ENCODE measurements around the gene KPNA6. TPM values are rescaled to one million over a fixed set of nuclear protein-coding genes. Genes with fewer than 3 reads are reported as not detected.
A peak's percentile ranks its signal among the peaks of the same experiment; 100 is the strongest.

The KPNA6 gene
- total RNA-seq, 1 donor from 2014 or later, result 17.7 TPM

DNA sequence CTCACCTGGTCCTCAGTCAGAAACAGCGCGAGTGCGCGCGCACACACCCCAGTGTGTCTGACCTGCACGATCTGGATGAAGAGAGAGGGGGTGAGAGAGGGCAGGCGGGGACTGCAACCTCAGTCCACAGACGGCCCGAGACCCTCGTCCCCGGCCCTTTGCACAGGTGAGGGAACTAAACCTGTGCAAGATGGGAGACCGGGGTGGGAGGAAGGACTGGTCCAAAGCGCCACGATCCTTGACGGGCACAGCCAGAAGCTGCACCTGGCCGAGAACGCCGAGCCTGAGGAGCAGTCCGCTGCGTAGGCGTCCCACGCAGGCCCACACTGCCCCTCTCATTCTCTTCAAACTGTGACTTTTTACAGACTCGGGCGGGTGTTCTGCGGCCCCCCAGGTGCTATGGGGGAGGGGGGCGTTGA, 97.1 kb downstream of the KPNA6 start:
- peak overlapping the region; percentile 56 for H3K27ac ChIP-seq (ENCODE audit: low read depth, low read length)
- H3K4me3 ChIP-seq (ENCODE audit: low read length in 3 of 3), result peak overlapping the region; percentile 85 to 93 (median 86)
- H3K9me3 ChIP-seq (ENCODE audit: control insufficient read depth in 3 of 3, low read length in 3 of 3), result no peaks in the 10 kb centered on the region
- H3K4me1 ChIP-seq (ENCODE audit: control insufficient read depth in 3 of 3, insufficient read depth in 3 of 3, low read length in 3 of 3), result peaks cover 46 to 51% (median 49%) of the 10 kb centered on the region in 3 donors
- peaks cover 0 to 24% (median 12%) of the 10 kb centered on the region in 3 donors for H3K36me3 ChIP-seq (ENCODE audit: control insufficient read depth in 3 of 3, insufficient read depth in 3 of 3, low read length in 3 of 3)
- H3K9ac ChIP-seq (ENCODE audit: low read depth in 1 of 3, low read length in 3 of 3), result peak overlapping the region in 2 of 3 donors; percentile 83 to 94
- no peaks in the 10 kb centered on the region for H3K27me3 ChIP-seq (ENCODE audit: control insufficient read depth in 3 of 3, insufficient read depth in 3 of 3, low read length in 3 of 3)

DNA sequence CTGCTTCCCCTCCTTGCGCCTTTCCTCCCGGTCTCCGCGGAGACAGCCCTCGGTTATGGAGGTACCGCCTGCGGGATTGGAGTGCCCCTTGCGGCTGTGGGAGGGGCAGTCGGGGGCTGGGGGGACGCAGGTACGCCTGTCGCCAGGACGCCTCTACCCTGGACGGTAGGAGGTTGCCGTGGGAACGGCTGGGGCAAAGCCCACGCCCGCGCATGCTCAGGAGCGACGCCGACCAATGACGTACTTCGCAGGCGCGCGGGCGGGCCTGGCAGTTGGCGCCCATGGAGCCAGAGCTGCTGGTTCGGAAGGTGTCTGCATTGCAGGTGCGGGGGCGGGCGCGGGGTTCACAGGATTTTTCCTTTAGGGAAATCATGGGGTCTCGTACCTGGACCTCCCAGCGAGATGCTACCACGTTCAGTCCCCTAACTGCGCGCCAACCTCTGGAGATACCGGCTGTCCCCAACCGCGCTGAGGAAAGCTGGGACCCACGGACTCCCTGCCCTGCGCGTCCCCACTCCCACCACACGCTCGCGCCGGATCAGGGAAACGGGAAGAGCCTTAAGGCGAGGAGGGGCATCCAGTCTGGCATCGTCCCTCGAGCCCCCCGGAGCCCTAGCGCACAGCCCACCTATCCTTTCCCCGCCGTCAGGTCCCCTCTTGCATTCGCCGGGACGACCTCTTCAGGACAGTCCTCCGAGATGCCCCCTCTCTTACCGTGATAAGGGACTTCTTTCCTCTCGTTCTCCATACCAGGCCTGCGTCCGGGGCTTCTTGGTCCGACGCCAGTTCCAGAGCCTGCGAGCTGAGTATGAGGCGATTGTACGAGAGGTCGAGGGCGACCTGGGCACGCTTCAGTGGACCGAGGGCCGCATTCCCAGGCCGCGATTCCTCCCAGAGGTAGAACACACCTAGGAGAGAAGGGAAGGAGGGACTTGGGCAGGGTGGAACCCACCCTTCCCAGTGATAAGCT, 97.8 kb downstream of the KPNA6 start, which contains the start of gene IQCC:
Gene IQCC (plus strand): TSS at position 271 of the 970 bp plus-strand sequence. CDS start 11 bp downstream, at position 282.
- Histone ChIP-seq H3K9ac (ENCODE audit: low read depth in 1 of 3, low read length in 3 of 3) (peak within 1 kb of the TSS; percentile 83 to 94 (median 88)), H3K27ac (ENCODE audit: low read depth, low read length) (peak within 1 kb of the TSS; percentile 56), H3K27me3 (ENCODE audit: control insufficient read depth in 3 of 3, insufficient read depth in 3 of 3, low read length in 3 of 3) (no peaks in the 10 kb centered on the region), H3K36me3 (ENCODE audit: control insufficient read depth in 3 of 3, insufficient read depth in 3 of 3, low read length in 3 of 3) (peaks cover 0 to 24% (median 12%) of the 10 kb centered on the region in 3 donors), H3K4me1 (ENCODE audit: control insufficient read depth in 3 of 3, insufficient read depth in 3 of 3, low read length in 3 of 3) (peaks cover 41 to 46% (median 44%) of the 10 kb centered on the region in 3 donors), H3K4me3 (ENCODE audit: low read length in 3 of 3) (peak within 1 kb of the TSS; percentile 85 to 93 (median 86)), H3K9me3 (ENCODE audit: control insufficient read depth in 3 of 3, low read length in 3 of 3) (no peaks in the 10 kb centered on the region)

DNA sequence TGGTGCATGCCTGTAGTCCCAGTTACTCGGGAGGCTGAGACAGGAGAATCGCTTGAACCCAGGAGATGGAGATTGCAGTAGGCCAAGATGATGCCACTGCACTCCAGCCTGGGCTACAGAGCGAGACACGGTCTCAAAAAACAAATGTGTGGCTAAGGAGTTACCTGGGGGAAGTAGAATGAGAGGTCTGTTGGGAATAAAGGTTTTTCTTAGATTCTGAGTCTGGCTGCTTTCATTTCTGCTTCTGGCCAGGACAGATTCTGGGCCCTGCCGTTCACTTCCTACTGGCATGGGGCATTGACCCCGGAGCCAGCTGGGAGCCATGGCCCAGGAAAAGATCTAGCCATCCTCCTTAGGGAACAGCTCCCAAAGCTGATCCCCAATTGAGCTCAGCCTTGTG, 100.6 kb downstream of the KPNA6 start:
- H3K9ac ChIP-seq (ENCODE audit: low read depth in 1 of 3, low read length in 3 of 3), result no peak overlapping the region
- peaks cover 0 to 18% (median 12%) of the 10 kb centered on the region in 3 donors for H3K36me3 ChIP-seq (ENCODE audit: control insufficient read depth in 3 of 3, insufficient read depth in 3 of 3, low read length in 3 of 3)
- no peaks in the 10 kb centered on the region for H3K27me3 ChIP-seq (ENCODE audit: control insufficient read depth in 3 of 3, insufficient read depth in 3 of 3, low read length in 3 of 3)
- H3K4me3 ChIP-seq (ENCODE audit: low read length in 3 of 3), result no peak overlapping the region
- peaks cover 25 to 30% (median 29%) of the 10 kb centered on the region in 3 donors for H3K4me1 ChIP-seq (ENCODE audit: control insufficient read depth in 3 of 3, insufficient read depth in 3 of 3, low read length in 3 of 3)
- H3K9me3 ChIP-seq (ENCODE audit: control insufficient read depth in 3 of 3, low read length in 3 of 3), result no peaks in the 10 kb centered on the region
- peak overlapping the region; percentile 12 for H3K27ac ChIP-seq (ENCODE audit: low read depth, low read length)

DNA sequence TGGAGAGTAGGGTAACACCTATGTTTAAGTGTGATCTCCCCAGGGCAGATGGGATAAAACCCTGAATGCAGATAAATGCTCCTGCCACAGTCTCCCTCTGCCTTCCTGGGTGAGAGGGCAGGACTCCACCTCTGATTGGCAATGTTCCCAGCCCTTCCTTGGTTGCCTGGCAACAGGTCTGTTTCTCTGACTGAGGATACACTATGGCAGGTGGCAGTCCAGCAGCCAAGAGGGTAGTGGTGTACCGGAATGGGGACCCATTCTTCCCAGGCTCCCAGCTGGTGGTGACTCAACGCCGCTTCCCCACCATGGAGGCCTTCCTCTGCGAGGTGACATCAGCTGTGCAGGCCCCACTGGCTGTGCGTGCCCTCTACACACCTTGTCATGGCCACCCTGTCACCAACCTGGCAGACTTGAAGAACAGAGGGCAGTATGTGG, 101.1 kb downstream of the KPNA6 start, which contains the start of gene DCDC2B:
Gene DCDC2B (plus strand): TSS at position 199 of the 438 bp plus-strand sequence. CDS start 5 bp downstream, at position 204.
- no peaks in the 10 kb centered on the region for H3K27me3 ChIP-seq (ENCODE audit: control insufficient read depth in 3 of 3, insufficient read depth in 3 of 3, low read length in 3 of 3)
- peak within 1 kb of the TSS; percentile 12 for H3K27ac ChIP-seq (ENCODE audit: low read depth, low read length)
- H3K4me3 ChIP-seq (ENCODE audit: low read length in 3 of 3), result no peak within 1 kb of the TSS
- H3K36me3 ChIP-seq (ENCODE audit: control insufficient read depth in 3 of 3, insufficient read depth in 3 of 3, low read length in 3 of 3), result peaks cover 0 to 14% (median 8%) of the 10 kb centered on the region in 3 donors
- H3K9ac ChIP-seq (ENCODE audit: low read depth in 1 of 3, low read length in 3 of 3), result peak within 1 kb of the TSS in 1 of 3 donors; percentile 16
- peaks cover 25 to 30% (median 29%) of the 10 kb centered on the region in 3 donors for H3K4me1 ChIP-seq (ENCODE audit: control insufficient read depth in 3 of 3, insufficient read depth in 3 of 3, low read length in 3 of 3)
- H3K9me3 ChIP-seq (ENCODE audit: control insufficient read depth in 3 of 3, low read length in 3 of 3), result no peaks in the 10 kb centered on the region

GRCh38 chr1:32215629-32216480, 108.0 kb downstream of the KPNA6 start:
- Histone ChIP-seq H3K9me3 (ENCODE audit: control insufficient read depth in 3 of 3, low read length in 3 of 3) (no peaks in the 10 kb centered on the region), H3K36me3 (ENCODE audit: control insufficient read depth in 3 of 3, insufficient read depth in 3 of 3, low read length in 3 of 3) (peaks cover 29 to 35% (median 32%) of the 10 kb centered on the region in 3 donors)

GRCh38 chr1:32216566-32216965, 108.7 kb downstream of the KPNA6 start:
- Histone ChIP-seq H3K9me3 (ENCODE audit: control insufficient read depth in 3 of 3, low read length in 3 of 3) (no peaks in the 10 kb centered on the region), H3K27ac (ENCODE audit: low read depth, low read length) (no peak overlapping the region), H3K4me3 (ENCODE audit: low read length in 3 of 3) (no peak overlapping the region), H3K9ac (ENCODE audit: low read depth in 1 of 3, low read length in 3 of 3) (peak overlapping the region in 1 of 3 donors; percentile 40), H3K27me3 (ENCODE audit: control insufficient read depth in 3 of 3, insufficient read depth in 3 of 3, low read length in 3 of 3) (no peaks in the 10 kb centered on the region), H3K4me1 (ENCODE audit: control insufficient read depth in 3 of 3, insufficient read depth in 3 of 3, low read length in 3 of 3) (peaks cover 10 to 15% (median 15%) of the 10 kb centered on the region in 3 donors), H3K36me3 (ENCODE audit: control insufficient read depth in 3 of 3, insufficient read depth in 3 of 3, low read length in 3 of 3) (peaks cover 29 to 35% (median 32%) of the 10 kb centered on the region in 3 donors)

More at GRCh38 chr1:32215629-32216480, 108.0 kb downstream of the KPNA6 start:
- Histone ChIP-seq H3K9ac (ENCODE audit: low read depth in 1 of 3, low read length in 3 of 3) (peak overlapping the region in 1 of 3 donors; percentile 40), H3K27me3 (ENCODE audit: control insufficient read depth in 3 of 3, insufficient read depth in 3 of 3, low read length in 3 of 3) (no peaks in the 10 kb centered on the region), H3K4me1 (ENCODE audit: control insufficient read depth in 3 of 3, insufficient read depth in 3 of 3, low read length in 3 of 3) (peaks cover 3 to 8% (median 7%) of the 10 kb centered on the region in 3 donors), H3K4me3 (ENCODE audit: low read length in 3 of 3) (no peak overlapping the region), H3K27ac (ENCODE audit: low read depth, low read length) (no peak overlapping the region)

GRCh38 chr1:32219022-32219421, 111.2 kb downstream of the KPNA6 start:
- no peak overlapping the region for H3K27ac ChIP-seq (ENCODE audit: low read depth, low read length)
- H3K36me3 ChIP-seq (ENCODE audit: control insufficient read depth in 3 of 3, insufficient read depth in 3 of 3, low read length in 3 of 3), result peaks cover 34 to 39% (median 37%) of the 10 kb centered on the region in 3 donors
- peaks cover 24 to 31% (median 28%) of the 10 kb centered on the region in 3 donors for H3K4me1 ChIP-seq (ENCODE audit: control insufficient read depth in 3 of 3, insufficient read depth in 3 of 3, low read length in 3 of 3)
- no peaks in the 10 kb centered on the region for H3K9me3 ChIP-seq (ENCODE audit: control insufficient read depth in 3 of 3, low read length in 3 of 3)
- no peaks in the 10 kb centered on the region for H3K27me3 ChIP-seq (ENCODE audit: control insufficient read depth in 3 of 3, insufficient read depth in 3 of 3, low read length in 3 of 3)
- no peak overlapping the region for H3K9ac ChIP-seq (ENCODE audit: low read depth in 1 of 3, low read length in 3 of 3)
- no peak overlapping the region for H3K4me3 ChIP-seq (ENCODE audit: low read length in 3 of 3)

GRCh38 chr1:32220746-32221580, 113.1 kb downstream of the KPNA6 start:
- Histone ChIP-seq H3K9ac (ENCODE audit: low read depth in 1 of 3, low read length in 3 of 3) (peak overlapping the region; percentile 96 to 99 (median 98)), H3K27me3 (ENCODE audit: control insufficient read depth in 3 of 3, insufficient read depth in 3 of 3, low read length in 3 of 3) (no peaks in the 10 kb centered on the region), H3K4me1 (ENCODE audit: control insufficient read depth in 3 of 3, insufficient read depth in 3 of 3, low read length in 3 of 3) (peaks cover 27 to 30% (median 28%) of the 10 kb centered on the region in 3 donors), H3K4me3 (ENCODE audit: low read length in 3 of 3) (peak overlapping the region; percentile 94 to 99 (median 97)), H3K9me3 (ENCODE audit: control insufficient read depth in 3 of 3, low read length in 3 of 3) (no peaks in the 10 kb centered on the region), H3K36me3 (ENCODE audit: control insufficient read depth in 3 of 3, insufficient read depth in 3 of 3, low read length in 3 of 3) (peaks cover 34 to 37% (median 35%) of the 10 kb centered on the region in 3 donors), H3K27ac (ENCODE audit: low read depth, low read length) (no peak overlapping the region)
